GM21367 (cell line): Measurements from ENCODE around the gene ARL6IP4.
"Not testable (repeated sequence)": the region's sequence is repeated elsewhere in the genome, so short reads cannot be mapped to it uniquely, and the experiment has no call there.

Experiments used
- ATAC-seq: cut with Tn5 transposase; IDR thresholded peaks from one replicate; pipeline ENCODE4 v1.9.1; 2021; ENCODE audit not compliant: unreplicated experiment

Gene ARL6IP4

DNA sequence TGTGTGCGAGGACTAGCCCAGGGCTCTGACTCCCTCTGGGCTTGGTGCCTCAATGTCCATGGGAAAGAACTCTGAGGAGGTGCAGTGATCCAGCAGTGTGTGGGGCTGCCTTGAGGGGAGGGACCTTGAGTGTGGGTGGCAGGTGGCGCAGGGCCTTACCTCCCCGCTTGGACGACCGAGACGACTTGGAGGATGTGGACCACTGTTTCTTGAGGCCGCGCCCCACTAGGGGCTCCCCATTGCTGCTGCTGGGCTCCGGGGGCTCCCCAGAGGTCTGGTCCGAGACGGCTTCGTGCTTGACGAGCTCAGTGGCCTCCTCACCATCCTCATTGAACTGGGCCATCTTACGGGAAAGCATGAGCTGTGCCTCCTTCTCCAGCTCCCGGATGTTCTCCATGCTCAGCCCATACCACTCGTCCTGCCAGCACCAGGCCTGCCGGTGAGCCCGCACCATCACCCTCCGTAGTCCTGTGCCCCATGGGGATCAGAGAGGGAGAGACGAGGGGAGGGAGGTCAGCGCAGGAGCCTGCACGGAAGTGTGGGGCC is 24.7 kb downstream of the ARL6IP4 start:
- ATAC-seq, result no peak

GRCh38 chr12:123006977-123007376 is 26.5 kb downstream of the ARL6IP4 start:
- ATAC-seq, result no peak

- no peak for ATAC-seq
Observed at GRCh38 chr12:123010110-123010509, 29.6 kb downstream of the ARL6IP4 start.

GRCh38 chr12:123010681-123011080 is 30.2 kb downstream of the ARL6IP4 start:
- no peak for ATAC-seq

DNA sequence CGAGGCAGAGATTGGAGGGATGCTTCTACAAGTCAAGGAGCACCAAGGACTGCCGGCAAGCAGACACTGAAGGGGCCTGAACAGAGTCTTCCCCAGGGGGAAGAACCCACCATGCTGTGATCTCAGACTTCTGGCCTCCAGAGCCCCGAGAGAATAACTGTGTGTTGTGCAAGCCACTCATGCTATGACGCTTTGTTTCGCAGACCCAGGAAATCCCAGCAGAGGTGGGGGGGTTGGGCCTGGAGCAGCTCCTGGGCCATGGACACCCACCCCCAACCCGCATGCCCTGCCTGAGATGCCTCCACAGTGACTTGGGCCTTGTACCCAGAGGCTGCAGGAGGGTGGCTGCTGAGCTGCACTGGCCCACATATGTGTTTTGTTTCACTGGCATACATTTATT is 31.2 kb downstream of the ARL6IP4 start:
- no peak for ATAC-seq

- no peak for ATAC-seq
Observed at GRCh38 chr12:123013185-123014095, 33.0 kb downstream of the ARL6IP4 start.

DNA sequence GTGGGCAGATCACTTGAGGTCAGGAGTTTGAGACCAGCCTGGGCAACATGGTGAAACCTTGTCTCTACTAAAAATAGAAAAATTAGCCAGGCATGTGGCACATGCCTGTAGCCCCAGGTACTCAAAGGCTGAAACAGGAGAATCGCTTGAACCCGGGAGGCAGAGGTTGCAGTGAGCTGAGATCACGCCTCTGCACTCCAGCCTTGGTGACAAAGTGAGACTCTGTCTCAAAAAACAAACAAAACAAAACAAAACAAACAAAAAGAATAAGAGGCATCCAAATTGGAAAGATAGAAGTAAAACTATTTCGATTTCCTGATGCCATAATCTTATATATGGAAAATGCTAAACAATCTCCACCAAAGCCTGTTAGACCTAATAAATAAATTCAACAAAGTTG is 34.0 kb downstream of the ARL6IP4 start:
- ATAC-seq, result not testable (repeated sequence)

DNA sequence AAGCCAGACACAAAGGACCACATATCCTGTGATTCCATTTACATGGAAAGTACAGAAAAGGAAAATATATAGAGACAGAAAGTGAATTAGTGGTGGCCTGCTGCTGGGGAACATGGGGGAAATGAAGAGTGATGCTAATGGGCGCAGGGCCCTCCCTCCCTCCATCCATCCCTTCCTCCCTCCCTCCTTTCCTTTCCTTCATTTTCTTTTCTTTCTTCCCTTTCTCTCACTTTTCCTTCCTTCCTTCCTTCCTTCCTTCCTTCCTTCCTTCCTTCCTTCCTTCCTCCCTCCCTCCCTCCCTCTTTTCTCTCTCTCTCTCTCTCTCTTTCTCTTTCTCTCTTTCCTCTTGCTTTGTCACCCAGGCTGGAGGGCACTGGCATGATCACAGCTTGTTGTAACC is 37.3 kb downstream of the ARL6IP4 start:
- no peak for ATAC-seq

DNA sequence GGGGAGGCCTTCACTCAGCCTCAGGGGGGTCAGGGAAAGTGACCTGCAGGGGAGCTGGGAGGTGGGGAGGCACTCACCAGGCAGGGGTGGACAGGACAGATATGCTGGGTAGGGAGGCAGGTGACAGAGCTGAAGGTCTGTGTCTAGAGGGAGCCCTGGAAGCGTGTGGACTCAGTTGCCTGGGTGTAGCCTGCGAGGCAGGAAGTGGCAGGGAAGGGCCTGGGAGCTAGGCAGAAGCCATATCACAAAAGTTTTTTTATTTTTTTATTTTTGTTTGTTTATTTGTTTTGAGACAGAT is 39.3 kb downstream of the ARL6IP4 start:
- no peak for ATAC-seq

DNA sequence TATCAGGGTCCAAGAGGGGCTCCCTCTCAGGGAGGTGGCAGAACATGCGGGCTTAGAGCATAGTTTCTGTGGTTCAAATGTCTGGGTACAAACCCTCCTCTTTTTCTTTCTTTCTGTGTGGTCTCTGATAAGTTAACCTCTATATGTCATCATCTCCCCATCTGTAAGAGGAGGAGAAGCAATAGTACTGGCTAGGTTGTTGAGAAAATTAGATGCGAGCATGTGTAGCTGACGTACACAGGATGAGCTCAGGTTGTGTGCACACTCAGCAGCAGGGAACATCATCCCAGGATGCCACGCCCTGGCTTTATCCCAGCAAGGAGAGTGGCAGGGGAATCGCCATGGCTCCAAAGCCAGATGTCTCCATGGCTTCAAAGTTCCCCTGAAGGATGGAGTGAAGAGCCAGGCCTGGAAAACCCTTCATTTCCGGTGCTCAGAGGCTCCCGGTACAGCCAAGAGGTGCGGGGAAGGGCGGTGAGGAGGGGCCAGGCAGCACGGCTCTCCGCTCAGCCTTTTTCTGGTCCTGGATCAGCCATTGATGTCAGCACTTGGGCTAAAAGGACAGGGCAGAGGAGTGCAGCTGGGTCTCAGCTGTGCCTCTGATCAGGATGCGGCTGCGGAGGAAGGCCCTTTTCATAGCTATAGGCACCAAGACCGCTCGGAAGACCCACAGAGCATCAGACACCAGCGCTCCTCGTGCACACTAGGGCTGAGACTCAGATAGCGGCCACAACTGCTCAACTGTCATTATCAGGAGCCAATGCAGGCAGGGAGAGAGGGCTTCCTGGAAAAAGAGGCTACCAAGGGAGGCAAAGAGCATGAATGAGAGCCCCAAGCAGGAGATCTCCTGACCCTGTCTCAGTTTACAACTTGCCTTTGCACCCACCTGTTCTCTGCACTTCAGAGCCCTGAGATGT is 41.5 kb downstream of the ARL6IP4 start:
- no peak for ATAC-seq

DNA sequence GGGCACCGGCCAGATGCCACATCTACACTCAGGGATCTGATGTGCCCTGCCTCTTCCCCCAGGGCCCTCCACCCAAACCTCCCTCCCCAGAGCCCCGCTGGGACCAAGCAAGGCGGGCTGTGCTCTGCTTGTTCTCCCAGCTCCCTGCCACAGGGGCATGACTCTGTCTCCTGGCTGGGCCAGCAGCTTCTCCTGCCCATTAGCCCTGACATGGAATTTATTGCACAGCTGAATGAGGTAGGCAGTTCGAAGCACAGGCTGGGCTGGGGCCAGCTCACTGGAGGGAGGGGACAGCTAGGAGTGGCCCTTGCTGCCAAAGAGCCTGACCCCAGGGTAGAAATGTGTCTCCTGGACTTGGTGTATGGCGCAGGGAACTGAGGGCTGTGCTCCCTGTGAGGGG is 42.4 kb downstream of the ARL6IP4 start:
- ATAC-seq, result no peak

GRCh38 chr12:123024819-123025391 is 44.4 kb downstream of the ARL6IP4 start:
- ATAC-seq, result no peak

GRCh38 chr12:123026094-123026853 is 45.8 kb downstream of the ARL6IP4 start:
- no peak for ATAC-seq

DNA sequence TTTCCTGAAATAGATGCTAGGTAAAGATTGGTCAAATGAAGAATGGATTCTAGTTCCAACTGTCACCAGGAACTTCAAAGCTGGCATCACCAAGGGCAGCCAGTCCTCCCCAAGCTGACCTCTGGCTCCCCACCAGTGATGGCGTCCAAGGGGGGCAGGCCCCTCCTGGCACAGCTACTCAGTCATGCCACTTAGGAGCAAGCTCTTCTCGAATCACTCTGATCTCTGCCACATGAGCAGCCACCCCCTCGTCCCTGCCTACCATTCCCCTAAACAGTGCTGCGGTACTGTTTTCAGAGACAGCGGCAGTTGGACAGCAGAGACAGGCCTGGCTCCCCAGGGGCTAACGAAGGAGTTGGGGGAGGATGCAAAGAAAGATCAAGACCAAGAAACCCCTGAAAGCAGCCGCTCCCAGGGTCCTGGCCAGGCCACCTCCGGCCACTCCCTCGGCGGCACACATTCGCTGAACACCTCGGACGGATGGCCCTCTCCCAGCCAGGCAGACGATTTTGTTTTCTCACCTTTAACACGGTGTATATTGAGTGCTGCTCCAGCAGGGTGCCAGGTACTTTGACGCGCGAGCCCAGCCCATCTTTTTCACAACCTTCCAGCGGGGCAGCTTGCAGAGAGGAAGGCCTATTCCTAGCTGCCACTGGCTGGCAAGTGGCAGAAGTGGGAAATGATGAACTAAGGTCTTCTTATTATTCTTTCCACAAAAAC is 47.4 kb downstream of the ARL6IP4 start:
- no peak for ATAC-seq

DNA sequence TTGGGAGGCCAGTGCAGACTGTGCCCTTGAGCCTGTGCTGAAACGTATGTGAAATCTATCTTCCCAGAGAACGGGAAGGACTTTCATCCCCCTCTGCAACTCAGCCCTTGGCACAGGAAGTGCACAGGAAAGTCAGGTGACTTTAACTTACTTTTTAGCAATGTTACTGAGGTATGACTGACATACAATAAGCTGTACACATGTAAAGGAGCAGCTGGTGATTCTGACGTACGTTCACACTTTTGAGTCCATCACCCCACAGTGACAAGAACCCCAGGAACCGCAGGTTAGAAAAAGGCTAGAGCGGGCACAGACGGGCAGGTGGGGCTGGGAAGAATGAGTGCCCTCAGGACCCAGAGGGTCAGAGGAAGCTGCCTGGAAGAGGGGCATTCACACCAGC is 48.0 kb downstream of the ARL6IP4 start:
- ATAC-seq, result no peak

DNA sequence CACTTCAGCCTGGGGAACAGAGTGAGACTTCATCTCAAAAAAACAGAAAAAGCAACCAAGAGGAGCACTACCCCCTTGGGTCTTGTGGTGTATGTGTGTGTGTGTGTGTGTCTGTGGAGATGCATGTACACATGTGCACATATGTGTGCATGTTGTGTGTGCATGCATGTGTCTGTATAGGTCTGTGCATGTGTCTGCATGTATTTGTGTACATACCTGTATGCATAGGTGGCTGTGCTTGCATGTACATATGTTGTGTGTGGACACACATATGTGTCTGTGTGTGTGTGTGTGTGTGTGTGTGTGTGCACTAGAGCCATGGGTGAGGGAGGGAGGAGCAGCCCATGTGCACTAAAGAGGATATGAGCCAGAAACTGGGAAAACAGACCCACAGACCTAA is 49.1 kb downstream of the ARL6IP4 start:
- no peak for ATAC-seq

DNA sequence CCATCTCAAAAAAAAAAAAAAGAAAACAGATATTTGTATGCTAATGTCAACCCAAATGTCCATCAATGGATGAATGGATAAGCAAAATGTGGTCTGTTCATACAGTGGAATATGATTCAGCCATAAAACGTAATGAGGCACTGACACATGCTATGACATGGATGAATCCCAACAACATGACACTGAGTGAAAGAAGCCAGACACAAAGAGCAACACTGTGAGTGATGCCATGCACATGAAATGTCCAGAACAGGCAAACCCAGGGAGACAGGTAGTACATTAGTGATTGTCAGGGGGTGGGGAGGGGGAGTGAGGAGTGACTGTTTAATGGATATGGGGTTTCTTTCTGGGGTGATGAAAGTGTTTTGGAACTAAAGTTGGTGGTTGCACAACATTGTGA is 50.2 kb downstream of the ARL6IP4 start:
- ATAC-seq, result no peak

DNA sequence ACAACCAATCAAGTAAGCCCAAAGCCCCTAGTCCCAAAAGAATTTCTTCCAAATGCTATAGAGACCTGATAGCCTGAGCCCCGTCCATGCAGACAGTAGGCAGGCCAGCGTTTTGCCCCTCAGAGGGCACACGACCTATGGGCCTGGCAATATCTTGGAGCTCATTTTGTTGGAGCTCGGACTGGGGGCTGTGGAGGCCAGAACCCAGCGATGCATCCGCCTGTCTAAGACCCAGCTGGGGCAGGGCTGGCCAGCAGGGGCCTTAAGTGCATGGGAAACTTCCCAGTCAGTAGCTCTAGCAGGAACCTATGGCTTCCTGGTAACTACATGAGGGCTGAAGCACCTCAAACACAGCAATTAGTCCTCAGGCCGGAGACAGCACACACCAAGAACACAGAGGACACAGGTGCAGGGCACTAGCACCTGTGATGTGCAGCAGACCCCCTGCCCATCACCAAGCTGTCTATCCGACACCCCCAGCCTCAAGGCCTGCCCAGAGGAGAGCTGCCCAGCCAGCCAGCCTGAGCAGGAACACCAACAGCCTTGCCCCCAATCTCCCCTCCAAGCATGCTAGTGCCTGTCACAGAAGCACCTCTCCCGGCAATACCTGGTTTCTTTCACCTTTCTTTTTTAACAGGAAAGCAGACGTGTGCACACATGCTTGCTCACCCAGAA is 50.8 kb downstream of the ARL6IP4 start:
- ATAC-seq, result no peak
